SK-N-MC (cell line): ENCODE results near the gene TNRC6A.

Experiments
- DNase-seq: peaks from one replicate; pipeline ENCODE4 v3.0.0-alpha.2; 2011; ENCODE audit warnings: low read depth, low spot score
- H3K27ac ChIP-seq: fragments of 200-600 bp; sonication (generic); 2 replicates; pipeline ENCODE4 v1.5.1; 2016; ENCODE audit warnings: mixed run types
- H3K36me3 ChIP-seq: fragments of 200-600 bp; sonication (generic); 2 replicates; pipeline ENCODE4 v1.6.1; 2017; ENCODE audit warnings: antibody characterized with exemption, low read length, mixed read lengths; ENCODE audit not compliant: insufficient read depth
- H3K4me3 ChIP-seq: fragments of 200-600 bp; sonication (generic); 2 replicates; pipeline ENCODE4 v1.5.1; 2016
- H3K9ac ChIP-seq: fragments of 200-600 bp; sonication (generic); 2 replicates; pipeline ENCODE4 v1.8.0; 2017; ENCODE audit warnings: mixed run types, mixed read lengths; ENCODE audit not compliant: insufficient read length
- H3K9me3 ChIP-seq: fragments of 200-600 bp; sonication (generic); 2 replicates; pipeline ENCODE4 v1.6.1; 2017; ENCODE audit warnings: low read depth, mild to moderate bottlenecking, antibody characterized with exemption, low read length, moderate library complexity, mixed read lengths
- EZH2 ChIP-seq: fragments of 200-600 bp; sonication (generic); IDR thresholded peaks from one replicate; pipeline ENCODE4 v1.6.1; 2017; ENCODE audit warnings: antibody characterized with exemption
- FOXP2 ChIP-seq: optimal IDR thresholded peaks from 2 replicates; pipeline ENCODE3; 2011; ENCODE audit warnings: mild to moderate bottlenecking, moderate library complexity; ENCODE audit not compliant: insufficient read depth; ENCODE audit errors: extremely low read length, control extremely low read depth
- POLR2AphosphoS5 ChIP-seq: IDR thresholded peaks from 2 replicates; pipeline ENCODE4 v1.6.1; 2012; ENCODE audit warnings: mild to moderate bottlenecking, low read depth, low read length, borderline replicate concordance

Gene TNRC6A

GRCh38 chr16:24755201-24755874 is 25.9 kb downstream of the TNRC6A start:
- Histone ChIP-seq H3K9ac (no peak overlapping the region), H3K36me3 (peaks cover 19% of the 10 kb centered on the region)
- TF ChIP-seq FOXP2 (no peak), EZH2 (no peak), POLR2AphosphoS5 (no peak)

GRCh38 chr16:24758373-24758772 is 28.9 kb downstream of the TNRC6A start:
- peaks cover 35% of the 10 kb centered on the region for H3K36me3 ChIP-seq

More at GRCh38 chr16:24755201-24755874, 25.9 kb downstream of the TNRC6A start:
- H3K4me3 ChIP-seq: no peak overlapping the region
- no peak for DNase-seq
- no peaks in the 10 kb centered on the region for H3K9me3 ChIP-seq
- H3K27ac ChIP-seq: no peak overlapping the region

GRCh38 chr16:24759006-24759405 is 29.6 kb downstream of the TNRC6A start:
- TF ChIP-seq FOXP2: no peak
- TF ChIP-seq POLR2AphosphoS5: no peak
- TF ChIP-seq EZH2: no peak
- Histone ChIP-seq H3K9ac (no peak overlapping the region), H3K27ac (no peak overlapping the region), H3K9me3 (no peaks in the 10 kb centered on the region), H3K36me3 (peaks cover 41% of the 10 kb centered on the region), H3K4me3 (no peak overlapping the region)
- DNase-seq: no peak

More at GRCh38 chr16:24758373-24758772, 28.9 kb downstream of the TNRC6A start:
- no peak for DNase-seq
- H3K9me3 ChIP-seq: no peaks in the 10 kb centered on the region
- H3K9ac ChIP-seq: no peak overlapping the region
- TF ChIP-seq FOXP2 (no peak), EZH2 (no peak), POLR2AphosphoS5 (no peak)
- no peak overlapping the region for H3K27ac ChIP-seq
- no peak overlapping the region for H3K4me3 ChIP-seq

GRCh38 chr16:24761526-24761925 is 32.1 kb downstream of the TNRC6A start:
- Histone ChIP-seq H3K27ac (no peak overlapping the region), H3K36me3 (peaks cover 46% of the 10 kb centered on the region), H3K9ac (no peak overlapping the region), H3K9me3 (no peaks in the 10 kb centered on the region), H3K4me3 (no peak overlapping the region)
- TF ChIP-seq FOXP2 (no peak), POLR2AphosphoS5 (no peak), EZH2 (no peak)
- DNase-seq: no peak

- Histone ChIP-seq H3K4me3 (no peak overlapping the region), H3K36me3 (peaks cover 37% of the 10 kb centered on the region), H3K9ac (no peak overlapping the region), H3K27ac (peak overlapping the region; percentile 50), H3K9me3 (no peaks in the 10 kb centered on the region)
- no peak for DNase-seq
- TF ChIP-seq POLR2AphosphoS5 (no peak), FOXP2 (no peak), EZH2 (no peak)
These were observed 35.5 kb downstream of the TNRC6A start for GRCh38 chr16:24764916-24765315.

- no peak overlapping the region for H3K9ac ChIP-seq
- no peaks in the 10 kb centered on the region for H3K9me3 ChIP-seq
- peaks cover 31% of the 10 kb centered on the region for H3K36me3 ChIP-seq
- DNase-seq: no peak
- TF ChIP-seq EZH2: no peak
- no peak for TF ChIP-seq POLR2AphosphoS5
- no peak for TF ChIP-seq FOXP2
- H3K27ac ChIP-seq: peak overlapping the region; percentile 50
- H3K4me3 ChIP-seq: no peak overlapping the region
These were observed 36.6 kb downstream of the TNRC6A start for GRCh38 chr16:24766057-24766456.

- Histone ChIP-seq H3K9me3 (no peaks in the 10 kb centered on the region), H3K4me3 (no peak overlapping the region), H3K27ac (peak overlapping the region; percentile 71; the same call in 1 of the 2 replicates), H3K36me3 (peaks cover 43% of the 10 kb centered on the region), H3K9ac (no peak overlapping the region)
- TF ChIP-seq FOXP2 (no peak), EZH2 (no peak), POLR2AphosphoS5 (no peak)
- no peak for DNase-seq
These were observed 40.4 kb downstream of the TNRC6A start for GRCh38 chr16:24769806-24770205.

- Histone ChIP-seq H3K9ac (no peak overlapping the region), H3K9me3 (no peaks in the 10 kb centered on the region), H3K27ac (no peak overlapping the region), H3K36me3 (peaks cover 47% of the 10 kb centered on the region), H3K4me3 (no peak overlapping the region)
- DNase-seq: no peak
- TF ChIP-seq POLR2AphosphoS5: no peak
- TF ChIP-seq EZH2: no peak
- no peak for TF ChIP-seq FOXP2
These were observed 41.8 kb downstream of the TNRC6A start for GRCh38 chr16:24771132-24771778.

GRCh38 chr16:24771779-24772157 is 42.3 kb downstream of the TNRC6A start:
- Histone ChIP-seq H3K27ac (no peak overlapping the region), H3K4me3 (no peak overlapping the region), H3K9me3 (no peaks in the 10 kb centered on the region), H3K36me3 (peaks cover 49% of the 10 kb centered on the region), H3K9ac (no peak overlapping the region)
- no peak for DNase-seq
- TF ChIP-seq FOXP2 (no peak), EZH2 (no peak)
